Neutrophil (primary cell): ENCODE results near the gene CDH13.

ENCODE experiments used
- H3K27ac ChIP-seq: fragments of 200-600 bp; sonication (generic); 2 replicates; pipeline ENCODE4 v1.5.1; 2016; ENCODE audit warnings: mild to moderate bottlenecking, moderate library complexity
- H3K27me3 ChIP-seq: fragments of 200-600 bp; sonication (generic); 2 replicates; pipeline ENCODE4 v1.6.0; 2016; ENCODE audit warnings: mild to moderate bottlenecking
- H3K36me3 ChIP-seq: fragments of 200-600 bp; sonication (generic); 2 replicates; pipeline ENCODE4 v1.5.1; 2017
- H3K4me1 ChIP-seq, 2 experiments: fragments of 200-600 bp in 1 of 2; sonication (generic) in 1 of 2; 1 replicate in 1 of 2; 2 replicates in 1 of 2; pipeline versions ENCODE4 v1.5.1 to v1.6.1; 2013 to 2016; ENCODE audit warnings: low read depth in 1 of 2, low read length in 1 of 2, mild to moderate bottlenecking in 1 of 2, moderate library complexity in 1 of 2; ENCODE audit not compliant: control insufficient read depth in 1 of 2, insufficient read depth in 1 of 2
- H3K4me3 ChIP-seq, 2 experiments: fragments of 200-600 bp in 1 of 2; sonication (generic) in 1 of 2; 1 replicate in 1 of 2; 2 replicates in 1 of 2; pipeline ENCODE4 v1.5.1; 2013 to 2016; ENCODE audit warnings: low read depth in 1 of 2, low read length in 1 of 2, mild to moderate bottlenecking in 1 of 2, moderate library complexity in 1 of 2
- H3K9me3 ChIP-seq: fragments of 200-600 bp; sonication (generic); 2 replicates; pipeline ENCODE4 v1.5.1; 2016
- CTCF ChIP-seq: fragments of 200-600 bp; sonication (generic); IDR thresholded peaks from 2 replicates; pipeline ENCODE4 v1.5.1; 2016; ENCODE audit warnings: antibody characterized with exemption

The CDH13 gene

DNA sequence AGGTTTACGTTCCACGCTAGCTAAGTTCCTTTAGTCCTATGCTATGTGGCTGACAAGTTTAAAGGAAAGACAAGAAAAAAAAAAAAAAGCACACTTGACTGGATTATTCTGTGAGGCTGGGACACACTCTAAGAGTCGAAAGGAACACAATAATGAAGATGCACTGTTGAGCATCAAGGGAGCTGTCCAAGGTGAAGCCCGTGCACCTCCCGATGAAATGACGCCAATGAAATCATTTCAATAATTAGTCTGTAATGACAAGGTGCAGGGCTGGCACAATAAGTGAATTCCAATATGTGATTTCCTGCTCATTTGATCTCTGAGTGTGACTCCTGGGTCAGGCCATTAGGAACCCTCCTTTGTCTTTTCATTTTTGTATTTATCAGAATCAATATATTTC, 232.9 kb downstream of the CDH13 start:
- H3K9me3 ChIP-seq, result no peaks in the 10 kb centered on the region

GRCh38 chr16:82860071-82860470, 233.3 kb downstream of the CDH13 start:
- Histone ChIP-seq H3K36me3 (no peaks in the 10 kb centered on the region), H3K4me3 (no peak overlapping the region), H3K27me3 (no peaks in the 10 kb centered on the region), H3K27ac (no peak overlapping the region), H3K9me3 (no peaks in the 10 kb centered on the region), H3K4me1 (no peaks in the 10 kb centered on the region)
- no peak for TF ChIP-seq CTCF

More for the DNA sequence above, 232.9 kb downstream of the CDH13 start:
- Histone ChIP-seq H3K27ac (no peak overlapping the region), H3K4me3 (no peak overlapping the region), H3K27me3 (no peaks in the 10 kb centered on the region), H3K36me3 (no peaks in the 10 kb centered on the region), H3K4me1 (no peaks in the 10 kb centered on the region)
- no peak for TF ChIP-seq CTCF

DNA sequence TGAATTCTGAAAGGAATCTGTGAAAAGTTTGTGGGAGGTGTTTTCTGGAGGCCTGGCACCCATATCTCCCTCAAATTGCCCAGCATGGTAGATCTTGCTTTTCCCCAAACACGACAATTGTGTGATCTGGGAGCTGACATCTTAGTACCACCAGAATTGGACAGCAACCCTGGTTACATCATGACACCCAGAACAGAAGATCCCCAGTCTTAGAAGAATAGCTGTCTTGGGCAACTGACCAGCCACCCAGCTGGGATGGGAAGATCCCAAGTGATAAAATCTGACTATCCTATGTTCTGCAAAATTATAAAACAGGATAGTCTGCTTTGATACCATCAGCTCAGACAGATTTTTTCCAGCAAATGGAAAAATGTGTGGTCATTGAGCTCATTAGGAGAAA, 235.3 kb downstream of the CDH13 start:
- no peak overlapping the region for H3K27ac ChIP-seq
- TF ChIP-seq CTCF, result no peak
- H3K4me1 ChIP-seq, result no peaks in the 10 kb centered on the region
- no peaks in the 10 kb centered on the region for H3K9me3 ChIP-seq
- H3K36me3 ChIP-seq, result no peaks in the 10 kb centered on the region
- H3K4me3 ChIP-seq, result no peak overlapping the region
- H3K27me3 ChIP-seq, result no peaks in the 10 kb centered on the region

GRCh38 chr16:82864332-82865040, 237.7 kb downstream of the CDH13 start:
- Histone ChIP-seq H3K9me3 (no peaks in the 10 kb centered on the region), H3K4me1 (no peaks in the 10 kb centered on the region), H3K27me3 (no peaks in the 10 kb centered on the region), H3K4me3 (no peak overlapping the region), H3K27ac (no peak overlapping the region), H3K36me3 (no peaks in the 10 kb centered on the region)
- no peak for TF ChIP-seq CTCF

DNA sequence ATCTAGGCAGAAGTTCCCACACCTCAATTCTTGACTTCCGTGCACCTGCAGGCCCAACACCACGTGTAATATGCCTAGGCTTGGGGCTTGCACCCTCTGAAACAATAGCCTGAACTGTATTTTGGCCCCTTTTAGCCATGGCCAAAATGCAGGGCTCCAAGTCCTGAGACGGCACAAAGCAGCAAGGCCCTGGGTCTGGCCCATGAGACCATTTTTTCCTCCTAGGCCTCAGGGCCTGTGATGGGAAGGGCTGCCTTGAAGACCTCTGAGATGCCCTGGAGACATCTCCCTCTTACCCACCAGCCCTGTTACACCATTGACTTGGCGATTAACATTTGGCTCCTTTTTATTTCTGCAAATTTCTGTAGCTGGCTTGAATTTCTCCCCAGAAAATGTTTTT, 238.6 kb downstream of the CDH13 start:
- Histone ChIP-seq H3K4me3 (no peak overlapping the region), H3K27me3 (no peaks in the 10 kb centered on the region), H3K4me1 (no peaks in the 10 kb centered on the region), H3K9me3 (no peaks in the 10 kb centered on the region), H3K27ac (no peak overlapping the region), H3K36me3 (no peaks in the 10 kb centered on the region)
- TF ChIP-seq CTCF, result no peak
